Measurements from ENCODE around the gene CDK19.
"Not testable (repeated sequence)": the region's sequence is repeated elsewhere in the genome, so short reads cannot be mapped to it uniquely, and the experiment has no call there.

Gene CDK19

GRCh38 chr6:110609101-110609500 is 206.2 kb downstream of the CDK19 start:
- H3K27ac ChIP-seq: no peak overlapping the region
- DNase-seq: no peak
- no peak for TF ChIP-seq CTCF (IDR thresholded peaks at IDR 0.05)
- no peaks in the 10 kb centered on the region for H3K9me3 ChIP-seq
- peaks cover 0 to 13% (median 8%) of the 10 kb centered on the region in 3 donors for H3K36me3 ChIP-seq
- H3K4me3 ChIP-seq: no peak overlapping the region
- H3K27me3 ChIP-seq: no peaks in the 10 kb centered on the region
- H3K4me1 ChIP-seq: peaks cover 0 to 2% (median 0%) of the 10 kb centered on the region in 4 donors
- intact Hi-C loops (cut with DNase I; ENCODE audit: low total_unique reads): no loop called here

- no peaks in the 10 kb centered on the region for H3K27me3 ChIP-seq
- H3K27ac ChIP-seq: no peak overlapping the region
- TF ChIP-seq CTCF (IDR thresholded peaks at IDR 0.05): no peak
- H3K9me3 ChIP-seq: no peaks in the 10 kb centered on the region
- intact Hi-C loops (cut with DNase I; ENCODE audit: low total_unique reads): no loop called here
- H3K4me1 ChIP-seq: peaks cover 0 to 2% (median 0%) of the 10 kb centered on the region in 4 donors
- H3K36me3 ChIP-seq: peaks cover 0 to 9% (median 0%) of the 10 kb centered on the region in 3 donors
- no peak for DNase-seq
- H3K4me3 ChIP-seq: no peak overlapping the region
These were observed 207.1 kb downstream of the CDK19 start for GRCh38 chr6:110608151-110608550.

DNA sequence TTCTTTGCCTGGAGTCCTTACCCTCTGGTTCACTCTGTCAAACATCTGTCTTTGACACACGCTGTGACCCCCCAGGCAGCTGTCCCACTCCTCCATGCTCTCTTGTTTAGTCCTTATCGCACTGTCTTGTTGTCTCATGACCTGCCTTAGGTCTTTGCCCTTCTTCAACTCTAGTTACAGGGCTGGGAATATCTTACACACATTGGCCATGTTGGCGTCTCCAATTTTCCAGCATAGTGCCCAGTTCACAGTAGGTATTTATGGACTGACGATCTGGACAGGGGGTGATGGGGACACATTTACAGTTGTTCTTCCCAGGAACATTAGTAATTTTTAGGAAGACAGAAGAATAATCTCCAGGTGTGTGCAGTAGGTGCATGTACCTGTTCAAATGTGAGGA is 209.1 kb downstream of the CDK19 start:
- DNase-seq: no peak
- H3K4me1 ChIP-seq: peaks cover 0 to 2% (median 0%) of the 10 kb centered on the region in 4 donors
- no peaks in the 10 kb centered on the region for H3K27me3 ChIP-seq
- intact Hi-C loops (cut with DNase I; ENCODE audit: low total_unique reads): no loop called here
- no peaks in the 10 kb centered on the region for H3K36me3 ChIP-seq
- no peak overlapping the region for H3K4me3 ChIP-seq
- TF ChIP-seq CTCF (IDR thresholded peaks at IDR 0.05): no peak
- H3K27ac ChIP-seq: no peak overlapping the region
- H3K9me3 ChIP-seq: no peaks in the 10 kb centered on the region

DNA sequence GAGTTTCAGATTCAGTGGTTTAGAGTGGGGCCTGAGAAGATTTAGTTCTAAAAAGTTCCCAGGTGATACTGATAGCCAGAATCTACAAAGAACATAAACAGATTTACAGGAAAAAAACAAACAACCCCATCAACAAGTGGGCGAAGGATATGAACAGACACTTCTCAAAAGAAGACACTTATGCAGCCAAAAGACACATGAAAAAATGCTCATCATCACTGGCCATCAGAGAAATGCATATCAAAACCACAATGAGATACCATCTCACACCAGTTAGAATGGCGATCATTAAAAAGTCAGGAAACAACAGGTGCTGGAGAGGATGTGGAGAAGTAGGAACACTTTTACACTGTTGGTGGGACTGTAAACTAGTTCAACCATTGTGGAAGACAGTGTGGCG is 214.6 kb downstream of the CDK19 start:
- H3K27me3 ChIP-seq; H3K27ac ChIP-seq; DNase-seq; H3K36me3 ChIP-seq; H3K9me3 ChIP-seq; H3K4me1 ChIP-seq; intact Hi-C loops (cut with DNase I; ENCODE audit: low total_unique reads); H3K4me3 ChIP-seq: not testable (repeated sequence)

DNA sequence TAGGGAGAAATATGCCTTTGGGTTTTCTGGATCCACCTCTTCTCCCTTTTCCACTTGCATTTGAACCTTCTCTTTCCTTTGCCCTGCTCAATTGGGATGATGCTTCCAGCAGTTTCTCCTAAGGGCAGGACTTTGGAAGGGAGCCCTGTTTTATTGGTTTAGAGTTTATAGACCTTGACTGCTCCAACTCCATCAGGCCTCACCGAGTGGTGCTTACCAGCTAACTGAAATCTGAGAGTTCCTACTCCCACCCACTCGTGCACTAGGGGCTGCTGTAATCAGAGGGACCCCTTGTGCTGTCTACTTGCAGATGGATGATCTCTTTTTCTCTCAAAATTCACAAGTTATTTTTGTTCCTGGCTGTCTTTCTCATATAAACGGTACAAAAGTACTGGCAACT is 217.5 kb downstream of the CDK19 start:
- Histone ChIP-seq H3K36me3 (no peaks in the 10 kb centered on the region), H3K4me3 (no peak overlapping the region), H3K27ac (no peak overlapping the region), H3K4me1 (no peaks in the 10 kb centered on the region), H3K27me3 (no peaks in the 10 kb centered on the region), H3K9me3 (no peaks in the 10 kb centered on the region)
- intact Hi-C loops (cut with DNase I; ENCODE audit: low total_unique reads): no loop called here
- no peak for TF ChIP-seq CTCF (IDR thresholded peaks at IDR 0.05)
- DNase-seq: no peak

DNA sequence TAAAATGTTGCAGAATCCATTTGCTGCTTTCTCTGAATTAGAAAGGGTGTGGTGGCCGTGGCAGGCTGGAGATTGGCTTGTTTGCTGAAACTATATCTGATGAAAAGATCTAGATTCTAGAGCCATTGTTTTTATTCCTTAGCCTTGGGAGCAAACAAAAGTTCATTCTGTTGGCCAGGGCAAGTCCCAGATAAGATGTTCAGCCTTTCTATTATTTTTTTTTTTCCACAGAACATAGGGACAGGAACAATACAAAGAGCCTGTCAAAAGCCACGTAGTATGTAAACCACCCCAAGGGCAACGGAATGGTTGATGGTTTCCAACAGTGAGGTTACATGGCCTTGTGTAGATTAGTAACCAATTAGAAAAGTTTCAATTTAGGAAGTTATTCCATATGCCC is 218.9 kb downstream of the CDK19 start:
- no peaks in the 10 kb centered on the region for H3K36me3 ChIP-seq
- no peak for TF ChIP-seq CTCF (IDR thresholded peaks at IDR 0.05)
- H3K27ac ChIP-seq: no peak overlapping the region
- no peaks in the 10 kb centered on the region for H3K27me3 ChIP-seq
- no peaks in the 10 kb centered on the region for H3K4me1 ChIP-seq
- H3K9me3 ChIP-seq: no peaks in the 10 kb centered on the region
- H3K4me3 ChIP-seq: no peak overlapping the region
- DNase-seq: no peak
- intact Hi-C loops (cut with DNase I; ENCODE audit: low total_unique reads): no loop called here
